ENCODE measurements around the gene ZNRD2.
"Not testable (repeated sequence)": the region's sequence is repeated elsewhere in the genome, so short reads cannot be mapped to it uniquely, and the experiment has no call there.

Gene ZNRD2

DNA sequence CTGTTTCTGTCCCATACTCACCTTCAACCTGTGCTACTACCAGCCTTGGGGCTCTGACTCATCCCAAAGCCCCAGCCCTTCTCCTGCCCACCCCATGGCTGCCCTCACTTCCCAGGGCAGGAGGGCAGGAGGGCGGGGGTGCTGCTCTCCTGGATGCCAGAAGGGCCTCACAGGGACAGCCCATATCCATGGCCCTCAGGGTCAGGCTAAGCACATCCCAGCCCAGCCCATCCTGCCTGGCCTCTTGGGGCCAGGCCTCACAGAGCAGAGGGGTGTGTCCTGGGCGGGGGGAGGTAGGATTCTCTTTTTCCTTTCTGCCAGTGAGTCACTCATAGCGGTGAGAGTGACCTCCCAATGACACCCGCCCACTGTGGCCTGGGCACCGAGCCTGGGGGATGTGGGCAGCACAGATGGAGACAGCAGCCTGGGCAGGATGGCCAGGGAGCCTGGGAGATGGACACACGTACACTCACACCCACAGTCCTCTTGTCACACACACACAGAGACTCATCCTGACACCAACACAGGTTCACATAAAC lies 14.5 kb upstream of the ZNRD2 start:
- no peak for DNase-seq (ENCODE audit: low read depth in 2 of 2)

- DNase-seq (ENCODE audit: low read depth in 2 of 2): no peak
Measured at GRCh38 chr11:65556470-65557279, 13.6 kb upstream of the ZNRD2 start.

DNA sequence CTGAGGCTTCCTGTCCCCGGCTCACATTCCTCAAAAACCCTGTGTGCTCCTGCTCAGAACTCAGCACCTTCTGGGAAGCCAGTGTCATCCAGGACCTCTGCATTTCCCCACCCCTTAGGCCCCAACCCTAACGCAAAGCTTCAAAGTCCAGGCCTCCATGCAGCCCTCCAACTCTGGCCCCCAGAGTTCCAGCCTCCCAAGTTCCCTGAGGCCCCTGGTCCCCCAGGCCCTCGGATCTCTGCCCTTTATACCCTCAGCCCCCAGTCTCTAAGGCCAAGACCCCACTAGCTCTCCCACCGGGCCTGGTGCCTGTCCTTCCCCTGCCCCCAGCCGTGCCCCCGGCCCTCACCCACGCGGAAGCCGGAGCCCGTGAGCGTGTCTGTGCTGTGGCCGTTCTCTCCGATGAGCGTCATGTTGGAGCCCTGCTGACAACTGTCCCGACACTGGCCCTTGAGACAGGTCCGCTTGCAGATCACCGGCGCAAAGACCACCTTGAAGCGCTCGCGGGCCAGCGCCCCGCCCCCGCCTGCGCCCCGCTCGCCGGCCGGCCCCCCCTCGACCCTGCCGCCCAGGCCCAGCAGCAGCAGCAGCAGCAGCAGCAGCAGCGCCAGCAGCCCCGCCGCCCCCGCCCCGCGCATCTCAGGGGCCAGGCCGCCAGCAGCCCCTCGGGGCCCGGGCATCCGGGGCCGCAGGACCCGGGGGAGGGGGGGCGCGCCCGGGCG lies 12.8 kb upstream of the ZNRD2 start:
- DNase-seq (ENCODE audit: low read depth in 2 of 2): no peak

DNA sequence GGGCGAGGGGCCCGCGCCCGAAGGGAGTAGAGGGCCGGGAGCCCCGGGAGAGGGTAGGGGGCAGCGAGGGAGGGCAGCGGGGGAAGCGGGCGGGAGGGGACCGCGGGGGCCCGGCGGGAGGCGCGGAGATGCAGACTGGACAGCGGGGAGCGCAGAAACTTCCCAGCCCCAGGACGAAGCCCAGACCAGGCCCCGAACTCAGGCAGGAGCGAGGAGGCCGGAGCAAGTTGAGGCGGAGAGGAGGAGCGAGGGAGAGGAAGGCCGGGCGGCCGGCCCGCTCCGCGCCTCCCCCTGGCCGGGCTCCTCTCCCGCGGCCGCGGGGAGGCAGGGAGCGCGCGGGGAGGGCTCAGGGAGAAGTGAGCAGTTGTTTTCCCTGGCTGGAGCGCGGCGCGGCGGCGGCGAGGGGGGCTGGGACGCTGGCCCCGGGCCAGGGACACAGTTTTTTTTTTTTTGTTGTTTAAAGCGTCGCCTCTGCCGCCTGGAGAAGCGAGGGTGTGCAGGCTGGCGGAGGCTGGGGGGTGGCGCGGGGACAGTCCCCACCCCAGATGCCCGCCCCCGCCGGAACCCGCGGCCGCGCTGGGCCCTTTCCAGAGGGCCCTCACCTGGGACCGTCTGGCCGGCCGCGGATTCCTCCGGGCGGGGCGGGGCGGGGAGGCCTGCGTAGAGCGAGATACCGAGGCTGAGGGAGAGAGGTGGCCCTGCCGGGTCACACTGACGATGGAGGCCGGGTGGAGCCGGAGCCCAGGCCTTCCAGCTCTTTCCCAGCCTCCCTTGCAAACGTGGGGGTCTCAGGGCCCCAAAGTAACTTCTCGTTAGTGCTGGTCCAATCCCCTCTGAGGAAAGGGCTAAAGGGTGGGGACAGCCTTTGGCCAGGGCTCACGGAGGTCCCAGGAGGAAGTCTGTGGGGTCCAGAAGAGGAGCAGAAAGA lies 12.0 kb upstream of the ZNRD2 start, which contains the start of gene LTBP3:
Gene LTBP3 (minus strand): TSS at position 358 of the 928 bp plus-strand sequence. CDS start 400 bp downstream, outside the sequence.
- no peak for DNase-seq (ENCODE audit: low read depth in 2 of 2)

DNA sequence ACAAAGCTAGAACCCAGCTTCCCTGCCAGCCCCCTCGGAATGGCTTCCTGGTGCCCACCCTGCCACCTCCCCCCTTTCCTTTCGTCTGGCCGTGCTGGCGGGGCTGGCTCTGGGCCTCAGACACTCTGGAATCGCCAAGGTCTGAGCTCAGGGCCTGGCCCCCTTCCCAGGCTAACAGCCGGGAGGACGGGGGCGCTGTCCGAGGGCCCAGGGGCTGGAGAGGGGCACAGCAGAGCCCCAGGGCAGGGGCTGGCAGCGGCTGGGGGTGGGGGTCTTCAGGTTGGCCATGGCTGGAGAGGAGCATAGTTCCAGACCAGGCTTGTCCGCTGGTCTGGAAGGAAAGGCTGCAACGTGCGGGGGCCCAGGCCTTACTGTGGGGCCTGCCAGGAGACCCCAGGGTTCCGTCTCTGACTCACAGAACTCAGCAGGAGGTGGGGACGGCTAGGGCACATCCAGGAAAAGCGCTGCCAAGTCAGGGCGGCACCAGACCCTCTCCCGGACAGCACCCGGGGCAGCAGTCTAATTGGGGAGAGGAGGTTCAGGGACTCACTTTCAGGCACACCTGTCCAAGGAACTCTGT lies 11.3 kb upstream of the ZNRD2 start:
- DNase-seq (ENCODE audit: low read depth in 2 of 2): no peak

DNA sequence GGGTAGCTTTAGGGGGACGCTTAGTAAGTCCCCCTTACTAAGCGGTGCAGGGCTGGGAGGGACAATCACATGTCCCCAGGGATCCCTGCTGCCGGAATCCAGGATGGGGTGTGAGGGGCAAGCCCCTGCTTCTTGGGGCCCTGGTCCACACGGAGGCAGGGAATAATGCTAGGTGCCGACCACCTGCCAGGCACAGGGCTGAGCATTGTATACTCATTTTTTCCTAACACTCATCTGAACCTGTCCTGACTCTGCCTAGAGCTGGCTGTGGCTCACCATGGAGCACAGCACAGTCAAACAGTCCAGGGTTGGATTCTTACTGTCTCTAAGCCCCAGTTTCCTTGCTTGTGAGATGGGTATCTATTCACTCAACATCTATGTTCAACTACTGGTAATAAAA lies 10.7 kb upstream of the ZNRD2 start:
- DNase-seq (ENCODE audit: low read depth in 2 of 2): no peak

GRCh38 chr11:65559951-65560537 lies 10.2 kb upstream of the ZNRD2 start:
- DNase-seq (ENCODE audit: low read depth in 2 of 2): no peak

GRCh38 chr11:65560555-65561418 lies 9.5 kb upstream of the ZNRD2 start:
- DNase-seq (ENCODE audit: low read depth in 2 of 2): no peak

- no peak for DNase-seq (ENCODE audit: low read depth in 2 of 2)
Measured at GRCh38 chr11:65562020-65562419, 8.3 kb upstream of the ZNRD2 start.

DNA sequence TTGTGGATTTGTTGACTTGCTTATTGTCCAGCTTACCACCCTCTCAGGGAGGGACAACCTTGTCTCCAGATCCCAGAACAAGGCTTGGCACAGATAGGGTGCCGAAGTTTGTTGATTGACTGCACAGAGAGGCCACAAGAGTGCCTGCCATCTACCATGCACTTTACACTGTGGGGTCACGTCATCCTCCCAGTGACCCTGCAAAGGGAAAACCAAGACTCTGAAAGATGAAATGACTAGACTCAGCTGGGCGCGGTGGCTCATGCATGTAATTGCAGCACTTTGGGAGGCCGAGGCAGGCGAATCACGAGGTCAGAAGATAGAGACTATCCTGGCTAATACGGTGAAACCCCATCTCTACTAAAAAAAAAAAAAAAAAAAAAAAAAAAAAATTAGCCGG lies 7.5 kb upstream of the ZNRD2 start:
- DNase-seq (ENCODE audit: low read depth in 2 of 2): no peak

DNA sequence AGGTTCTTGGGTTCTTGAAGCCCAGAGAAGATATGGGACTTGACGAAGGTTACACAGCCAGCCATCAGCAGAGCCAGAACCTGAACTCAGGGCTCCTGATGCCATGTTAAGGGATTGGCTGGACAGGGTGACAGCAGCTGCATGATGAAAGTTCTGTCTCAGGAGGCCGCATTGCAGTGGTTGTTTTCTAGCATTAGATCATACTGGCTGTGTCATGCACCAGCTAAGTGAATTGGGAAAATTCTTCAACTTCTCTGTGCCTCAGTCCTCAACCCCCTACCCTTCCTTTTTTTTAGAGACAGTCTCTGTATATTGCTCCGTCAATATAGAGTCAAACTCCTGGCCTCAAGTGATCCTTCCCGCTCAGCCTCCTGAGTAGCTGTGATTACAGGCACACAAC lies 6.7 kb upstream of the ZNRD2 start:
- no peak for DNase-seq (ENCODE audit: low read depth in 2 of 2)

GRCh38 chr11:65564879-65565559 lies 5.3 kb upstream of the ZNRD2 start:
- DNase-seq (ENCODE audit: low read depth in 2 of 2): not testable (repeated sequence)

GRCh38 chr11:65565624-65566453 lies 4.4 kb upstream of the ZNRD2 start:
- DNase-seq (ENCODE audit: low read depth in 2 of 2): no peak

- DNase-seq (ENCODE audit: low read depth in 2 of 2): no peak
Measured at GRCh38 chr11:65569164-65569972, 909 bp upstream of the ZNRD2 start.

GRCh38 chr11:65571420-65571819 lies 1.1 kb downstream of the ZNRD2 start:
- DNase-seq (ENCODE audit: low read depth in 2 of 2): no peak

DNA sequence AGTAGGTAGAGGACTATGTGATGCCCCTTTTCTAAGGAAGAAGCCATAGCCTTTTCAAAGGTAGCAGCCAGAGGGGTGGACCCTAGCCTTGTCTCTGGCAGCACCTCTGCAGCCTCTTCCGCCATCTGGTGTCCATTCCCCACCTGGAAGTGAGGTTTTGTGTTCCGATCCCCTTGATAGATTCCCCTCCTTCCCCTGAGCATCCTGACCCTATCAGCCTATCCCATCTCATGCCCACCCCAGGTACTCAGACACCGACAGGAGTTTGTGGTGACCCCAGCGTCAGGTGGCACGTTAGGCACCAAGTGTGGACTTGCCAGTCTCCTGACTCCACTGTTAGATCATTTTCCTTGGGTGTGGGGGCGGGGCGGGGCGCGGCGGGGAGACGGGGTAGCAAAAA lies 1.7 kb downstream of the ZNRD2 start:
- DNase-seq (ENCODE audit: low read depth in 2 of 2): no peak

- peak; percentile 81 for DNase-seq (ENCODE audit: low read depth in 2 of 2)
Measured at GRCh38 chr11:65572356-65573051, 2.2 kb downstream of the ZNRD2 start, which contains the start of gene FAM89B. Gene FAM89B (plus strand): TSS chr11:65572538. CDS start chr11:65572670, 132 bp downstream.
